Measurements from ENCODE around the gene NBR1.
"Not testable (repeated sequence)": the region's sequence is repeated elsewhere in the genome, so short reads cannot be mapped to it uniquely, and the experiment has no call there.

The NBR1 gene

GRCh38 chr17:43153197-43153835 lies 17.7 kb upstream of the NBR1 start:
- DNase-seq (ENCODE audit: low read depth in 2 of 2), result not testable (repeated sequence)

- DNase-seq (ENCODE audit: low read depth in 2 of 2), result no peak
These were observed 15.3 kb upstream of the NBR1 start for GRCh38 chr17:43155666-43156065.

GRCh38 chr17:43159232-43159631 lies 11.8 kb upstream of the NBR1 start:
- not testable (repeated sequence) for DNase-seq (ENCODE audit: low read depth in 2 of 2)

GRCh38 chr17:43159957-43160356 lies 11.1 kb upstream of the NBR1 start:
- not testable (repeated sequence) for DNase-seq (ENCODE audit: low read depth in 2 of 2)

GRCh38 chr17:43165971-43166370 lies 5.0 kb upstream of the NBR1 start:
- not testable (repeated sequence) for DNase-seq (ENCODE audit: low read depth in 2 of 2)

GRCh38 chr17:43169561-43170139 lies 1.4 kb upstream of the NBR1 start:
- peak; percentile 1 to 9 for DNase-seq (ENCODE audit: low read depth in 2 of 2)

- peak; percentile 69 to 74 for DNase-seq (ENCODE audit: low read depth in 2 of 2)
These were observed 761 bp upstream of the NBR1 start for GRCh38 chr17:43170140-43170765.

DNA sequence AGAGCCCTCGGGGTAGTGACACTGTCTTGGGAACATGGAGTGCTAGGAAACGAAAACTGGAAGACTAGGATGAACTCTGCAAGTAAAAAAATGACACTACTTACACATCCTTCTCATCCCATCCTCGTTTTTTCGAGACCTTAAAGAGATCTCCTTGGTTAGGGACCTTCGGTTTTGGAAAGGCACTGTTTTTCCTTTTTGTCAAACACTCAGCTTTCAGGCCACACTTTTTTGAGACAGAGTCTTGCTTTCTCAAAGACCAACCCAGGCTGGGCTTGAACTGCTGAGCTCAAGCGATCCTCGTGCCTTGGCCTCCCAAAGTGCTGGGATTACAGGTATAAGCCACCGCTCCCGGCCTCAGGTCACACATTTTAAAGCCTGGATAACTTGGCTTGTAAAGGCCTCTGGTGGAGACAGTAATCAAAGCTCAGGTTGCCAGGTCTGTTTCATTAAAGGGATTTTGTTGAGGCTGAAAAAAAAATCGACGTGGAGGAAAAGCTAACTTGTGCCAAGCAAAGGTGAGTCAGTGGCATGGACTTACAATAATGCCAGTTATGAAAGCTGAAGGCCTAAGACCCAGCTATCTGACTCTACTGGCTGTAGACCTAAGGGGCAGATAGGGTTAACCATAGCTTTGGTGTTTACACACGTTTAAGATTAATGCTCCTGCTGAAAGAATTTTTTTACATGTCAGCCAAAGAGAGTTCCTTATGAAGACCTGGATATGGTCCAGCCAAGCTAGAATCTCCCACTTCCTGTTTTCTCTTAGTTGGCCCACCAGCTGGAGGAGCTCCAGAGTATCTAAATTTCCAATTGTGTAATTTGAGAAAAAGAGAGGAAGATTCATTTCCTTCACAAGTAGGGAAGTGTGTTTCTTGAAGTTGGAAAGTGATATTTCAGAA lies 823 bp downstream of the NBR1 start:
- DNase-seq (ENCODE audit: low read depth in 2 of 2), result no peak

DNA sequence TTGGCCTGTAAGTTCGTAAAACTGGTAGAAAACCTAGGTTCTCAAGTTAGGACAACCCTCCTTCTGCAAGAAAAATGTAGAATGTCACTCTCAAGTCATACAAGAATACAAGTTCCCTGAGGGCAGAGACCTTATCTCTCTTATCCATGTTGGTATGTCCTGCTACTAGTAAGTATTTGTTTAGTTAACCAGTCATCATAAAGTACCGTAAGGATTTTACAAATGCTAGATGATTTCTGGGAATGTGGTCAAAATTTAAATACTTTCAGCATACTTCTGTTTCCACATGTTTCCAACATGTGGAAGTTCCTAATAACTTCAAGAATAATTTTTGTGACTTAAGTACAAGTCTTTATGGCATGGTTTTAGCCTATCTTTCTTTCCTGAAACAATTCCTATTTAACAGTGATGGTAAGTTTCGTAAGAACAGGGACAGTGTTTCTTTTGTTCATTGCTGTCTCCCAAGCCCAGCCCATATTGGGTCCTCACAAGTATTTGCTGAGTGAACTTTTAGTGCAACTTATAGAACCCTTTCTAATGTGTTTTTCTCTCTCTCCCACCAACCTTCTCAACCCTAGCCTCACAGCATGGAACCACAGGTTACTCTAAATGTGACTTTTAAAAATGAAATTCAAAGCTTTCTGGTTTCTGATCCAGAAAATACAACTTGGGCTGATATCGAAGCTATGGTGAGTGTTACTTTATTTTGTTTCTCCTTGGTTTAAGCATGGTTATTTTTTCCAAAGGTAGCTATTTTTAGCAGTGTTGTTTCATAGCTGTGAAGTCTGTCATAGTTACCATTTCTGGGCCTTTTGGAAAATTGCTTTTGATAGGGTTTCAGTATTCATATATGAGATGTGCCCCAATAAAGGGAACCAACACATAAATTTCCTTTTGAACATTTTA lies 4.5 kb downstream of the NBR1 start:
- DNase-seq (ENCODE audit: low read depth in 2 of 2), result no peak

DNA sequence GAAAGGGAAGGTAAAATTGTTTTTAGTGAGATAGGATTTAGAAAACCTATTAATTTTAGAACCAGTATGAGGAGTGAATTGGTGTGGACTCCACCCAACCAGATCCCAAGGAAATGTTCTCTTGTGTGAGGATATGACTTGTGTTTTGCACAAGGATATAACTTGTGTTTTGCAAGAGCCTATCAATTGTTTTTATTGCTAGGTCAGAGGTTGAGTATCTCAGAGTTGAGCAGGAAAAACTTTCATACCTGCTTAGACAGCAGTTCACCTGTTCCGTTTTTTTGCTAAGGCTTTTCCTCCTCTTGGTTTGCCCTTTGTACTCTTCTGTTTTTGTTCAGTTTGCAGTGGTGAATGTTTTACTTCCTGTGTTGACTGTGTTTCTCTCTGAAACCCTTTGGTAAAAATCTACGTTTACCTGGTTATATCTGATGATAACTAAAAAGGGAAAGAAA lies 5.1 kb downstream of the NBR1 start:
- no peak for DNase-seq (ENCODE audit: low read depth in 2 of 2)

DNA sequence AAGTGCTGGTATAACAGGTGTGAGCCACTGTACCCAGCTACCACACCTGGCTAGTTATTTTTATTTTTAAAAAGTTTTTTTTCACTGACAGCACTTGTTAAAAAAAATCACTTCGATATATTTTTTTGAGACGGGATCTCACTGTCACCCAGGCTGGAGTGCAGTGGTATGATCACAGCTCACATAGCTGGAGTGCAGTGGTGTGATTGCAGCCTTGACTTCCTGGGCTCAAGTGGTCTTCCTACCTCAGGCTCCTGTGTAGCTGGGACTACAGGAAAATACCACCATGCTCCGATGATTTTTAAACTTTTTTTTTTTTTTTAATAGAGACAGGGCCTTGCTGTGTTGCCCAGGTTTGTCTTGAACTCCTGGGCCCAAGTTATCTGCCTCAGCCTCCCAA lies 12.9 kb downstream of the NBR1 start:
- DNase-seq (ENCODE audit: low read depth in 2 of 2), result no peak

- DNase-seq (ENCODE audit: low read depth in 2 of 2), result not testable (repeated sequence)
These were observed 15.6 kb downstream of the NBR1 start for GRCh38 chr17:43186656-43187055.

DNA sequence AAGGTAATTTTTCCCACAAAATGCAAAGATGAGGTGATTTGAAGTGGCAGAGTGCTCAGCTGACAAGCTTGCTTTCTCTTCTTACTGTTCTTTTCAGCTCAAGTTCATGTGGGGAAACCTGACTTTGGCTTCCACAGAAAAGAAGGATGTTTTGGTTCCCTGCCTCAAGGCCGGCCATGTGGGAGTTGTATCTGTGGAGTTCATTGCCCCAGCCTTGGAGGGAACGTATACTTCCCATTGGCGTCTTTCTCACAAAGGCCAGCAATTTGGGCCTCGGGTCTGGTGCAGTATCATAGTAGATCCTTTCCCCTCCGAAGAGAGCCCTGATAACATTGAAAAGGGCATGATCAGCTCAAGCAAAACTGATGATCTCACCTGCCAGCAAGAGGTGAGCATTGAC lies 22.2 kb downstream of the NBR1 start:
- DNase-seq (ENCODE audit: low read depth in 2 of 2), result no peak

DNA sequence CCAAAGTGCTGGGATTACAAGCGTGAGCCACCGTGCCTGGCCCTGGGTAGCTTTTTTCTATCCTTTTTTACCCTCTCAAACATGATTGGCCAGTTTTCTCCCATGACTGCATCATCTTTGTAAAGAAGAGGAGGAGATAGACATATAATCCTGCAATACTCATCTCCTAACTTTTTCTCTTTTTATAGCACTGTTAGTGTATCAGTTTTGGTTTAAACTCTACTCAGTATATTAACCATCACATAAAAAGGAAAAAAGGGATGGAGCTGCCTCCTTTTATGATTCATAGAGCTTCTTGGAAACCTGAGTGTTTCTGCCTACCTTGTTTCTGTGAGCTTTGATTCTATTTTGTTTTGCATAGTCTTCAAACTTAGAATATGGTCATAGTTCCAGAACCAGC lies 28.6 kb downstream of the NBR1 start:
- no peak for DNase-seq (ENCODE audit: low read depth in 2 of 2)

DNA sequence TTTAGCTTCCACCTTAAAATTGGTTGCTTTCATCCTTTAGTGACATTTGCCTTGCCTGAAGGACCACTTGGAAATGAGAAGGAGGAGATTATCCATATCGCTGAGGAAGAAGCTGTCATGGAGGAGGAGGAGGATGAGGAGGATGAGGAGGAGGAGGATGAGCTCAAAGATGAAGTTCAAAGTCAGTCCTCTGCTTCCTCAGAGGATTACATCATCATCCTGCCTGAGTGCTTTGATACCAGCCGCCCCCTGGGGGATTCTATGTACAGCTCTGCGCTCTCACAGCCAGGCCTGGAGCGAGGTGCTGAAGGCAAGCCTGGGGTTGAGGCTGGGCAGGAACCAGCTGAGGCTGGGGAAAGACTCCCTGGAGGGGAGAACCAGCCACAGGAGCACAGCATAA lies 29.1 kb downstream of the NBR1 start:
- DNase-seq (ENCODE audit: low read depth in 2 of 2), result no peak

- not testable (repeated sequence) for DNase-seq (ENCODE audit: low read depth in 2 of 2)
These were observed 32.0 kb downstream of the NBR1 start for GRCh38 chr17:43203013-43203412.

DNA sequence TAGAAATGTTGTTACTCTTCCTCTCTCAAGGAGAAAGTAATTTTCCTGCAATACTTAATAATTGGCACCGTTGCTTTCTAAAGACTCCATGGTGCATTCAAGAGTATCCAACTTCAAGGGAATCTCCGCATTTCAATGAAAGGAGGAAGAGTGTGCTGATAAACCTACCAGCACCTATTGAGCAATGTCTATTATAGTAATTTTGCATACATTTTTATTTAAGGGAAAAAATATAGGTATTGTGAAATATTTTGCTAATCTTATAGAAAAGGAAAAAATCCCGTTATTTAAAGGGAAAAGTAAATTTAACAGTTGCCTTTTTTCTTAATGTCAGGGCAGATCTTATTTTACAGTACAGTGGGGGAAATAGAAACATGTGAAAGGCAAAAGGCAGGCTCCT lies 39.6 kb downstream of the NBR1 start:
- DNase-seq (ENCODE audit: low read depth in 2 of 2), result no peak

DNA sequence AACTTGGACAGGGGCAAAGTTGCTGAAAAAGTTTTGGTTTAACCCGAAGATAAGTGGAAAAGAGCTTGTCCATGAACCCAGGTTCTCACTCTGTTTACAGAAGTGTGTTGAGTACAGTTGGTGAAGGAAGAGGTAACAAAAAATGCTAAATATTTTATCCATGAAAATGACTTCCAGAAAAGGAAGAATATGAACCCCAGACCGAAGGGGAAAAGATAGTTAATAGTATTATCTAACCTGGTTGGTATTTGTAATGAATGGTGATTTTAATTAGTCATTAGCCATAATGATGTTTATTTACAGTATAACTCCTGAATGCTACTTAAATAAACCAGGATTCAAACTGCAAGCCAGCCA lies 40.1 kb downstream of the NBR1 start:
- no peak for DNase-seq (ENCODE audit: low read depth in 2 of 2)

DNA sequence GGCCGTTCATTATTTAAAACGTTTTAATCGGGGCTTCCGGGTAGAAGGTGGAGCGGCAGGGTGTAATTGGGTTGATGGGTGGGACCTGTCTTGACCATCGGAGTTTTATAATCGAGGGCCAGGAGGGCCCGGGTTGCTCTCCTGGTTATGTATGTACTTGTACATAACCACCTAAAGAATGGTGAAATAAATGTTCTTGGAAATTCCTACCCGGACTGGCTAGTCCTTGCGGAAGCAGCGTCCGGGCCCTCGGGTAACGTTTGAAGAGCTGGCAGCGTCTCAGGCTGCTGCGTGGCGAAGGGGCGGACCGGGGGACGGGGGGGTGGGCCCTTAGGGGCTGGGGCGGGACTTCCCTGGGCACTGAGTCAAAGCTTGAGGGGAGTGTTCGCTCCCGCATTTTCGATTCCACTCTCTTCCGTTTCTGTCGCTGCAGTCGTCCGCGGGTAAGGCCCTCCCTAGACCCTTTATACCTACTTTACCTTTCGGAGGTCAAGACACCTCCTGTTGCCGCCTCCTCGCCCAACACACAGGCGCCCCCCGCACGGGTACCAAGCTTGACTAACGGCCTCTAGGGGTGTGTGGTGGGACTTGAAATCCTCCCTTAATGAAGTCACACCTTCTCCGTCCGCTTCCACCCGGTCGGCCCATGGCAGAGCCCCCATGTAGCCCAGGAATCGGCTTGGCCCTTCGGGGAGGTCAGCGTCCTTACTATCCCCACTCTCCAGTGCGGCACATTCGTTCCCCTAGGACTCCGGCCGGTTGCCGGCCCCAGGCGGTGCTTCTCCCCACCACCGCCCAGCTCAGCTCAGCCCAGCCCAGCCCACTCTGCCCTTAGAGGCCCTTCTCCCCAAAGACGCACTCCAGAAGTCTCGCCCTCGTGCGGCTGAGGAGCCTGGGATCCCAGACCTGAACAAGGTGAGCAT lies 40.7 kb downstream of the NBR1 start, which contains the start of gene TMEM106A:
TSS of gene TMEM106A (plus strand) at position 396 of the 923 bp plus-strand sequence. CDS start 1,167 bp downstream, outside the sequence.
- DNase-seq (ENCODE audit: low read depth in 2 of 2), result peak; percentile 55 to 63
